Fibroblast of skin of back (primary cell): ENCODE results near the gene RNF135. TPM values are rescaled to one million over a fixed set of nuclear protein-coding genes. Genes with fewer than 3 reads are reported as not detected.
A peak's percentile ranks its signal among the peaks of the same experiment; 100 is the strongest.
"Not testable (repeated sequence)": the region's sequence is repeated elsewhere in the genome, so short reads cannot be mapped to it uniquely, and the experiment has no call there.

Experiments used
- DNase-seq: peaks from one replicate; pipeline ENCODE4 v3.0.0-alpha.2; 2013
- polyA plus RNA-seq, 2 experiments: library from polyadenylated mRNA; unstranded; fragments of 120-200 nt; gene quantifications; one replicate each; pipeline ENCODE4 v1.2.1, GENCODE V29; 2013; ENCODE audit not compliant: insufficient read length in 2 of 2

RNF135 gene
- polyA plus RNA-seq (2013, experiment 1 of 2; ENCODE audit: insufficient read length): 10.4 TPM
- polyA plus RNA-seq (2013, experiment 2 of 2; ENCODE audit: insufficient read length): 12.0 TPM

- peak; percentile 91 for DNase-seq
These were observed at the start of gene RNF135 for GRCh38 chr17:30970831-30971567. Gene RNF135 (plus strand): TSS chr17:30971039. CDS start chr17:30971074, 35 bp downstream.

DNA sequence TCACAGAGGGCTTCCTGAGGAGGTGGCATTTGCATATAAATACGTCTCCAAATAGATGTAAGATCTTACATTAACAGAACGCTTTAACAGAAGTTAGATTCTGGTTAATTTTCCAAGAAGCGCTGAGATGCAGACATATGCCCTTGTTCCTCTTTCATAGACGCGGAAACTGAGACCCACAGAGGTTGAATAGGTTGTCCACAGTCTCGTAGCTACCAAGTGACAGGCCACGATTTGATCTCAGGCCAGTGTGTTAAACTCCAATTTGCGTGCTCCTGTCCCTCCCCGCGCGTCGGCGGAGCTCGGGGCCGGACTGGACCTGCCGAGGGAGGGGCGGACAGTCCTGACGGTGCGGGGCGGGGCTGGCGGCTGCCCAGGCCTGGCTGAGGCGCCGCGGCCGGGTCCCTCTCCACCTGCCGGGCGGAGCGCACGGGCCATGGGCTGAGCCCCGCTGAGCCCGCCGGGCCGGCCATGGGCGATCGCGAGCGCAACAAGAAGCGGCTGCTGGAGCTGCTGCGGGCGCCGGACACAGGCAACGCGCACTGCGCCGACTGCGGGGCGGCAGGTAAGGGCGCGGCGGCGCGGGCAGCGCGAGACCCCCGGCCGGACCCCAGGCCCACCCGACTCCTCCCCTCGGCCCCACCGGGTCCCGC is 49.2 kb upstream of the RNF135 start, which contains the start of gene ADAP2:
TSS of gene ADAP2 (plus strand) at position 402 of the 653 bp plus-strand sequence. CDS start at position 472, 70 bp downstream.
- no peak for DNase-seq

- DNase-seq: no peak
These were observed 48.4 kb upstream of the RNF135 start for GRCh38 chr17:30922235-30923030.

- no peak for DNase-seq
These were observed 46.5 kb upstream of the RNF135 start for GRCh38 chr17:30924341-30924740.

DNA sequence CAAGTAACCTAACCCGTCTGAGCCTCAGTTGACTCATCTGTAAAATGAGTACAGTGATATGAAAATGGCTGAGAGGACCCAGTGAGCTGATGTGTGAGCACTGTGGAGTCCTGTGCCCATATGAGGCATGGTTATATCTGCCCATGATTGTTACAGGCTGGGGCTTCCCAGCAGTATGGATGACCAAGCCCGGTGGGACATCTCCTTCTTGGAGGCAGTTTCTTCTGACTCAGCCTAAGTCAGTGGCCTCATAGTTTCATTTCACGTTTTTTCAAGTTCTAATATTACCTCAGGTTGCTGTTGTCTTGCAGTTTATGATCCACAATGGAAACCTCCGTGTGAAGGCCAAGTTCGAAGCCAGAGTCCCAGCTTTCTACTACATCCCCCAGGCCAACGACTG is 44.3 kb upstream of the RNF135 start:
- DNase-seq: no peak

GRCh38 chr17:30927756-30928155 is 43.1 kb upstream of the RNF135 start:
- no peak for DNase-seq

- DNase-seq: no peak
These were observed 42.3 kb upstream of the RNF135 start for GRCh38 chr17:30928584-30928983.

- no peak for DNase-seq
These were observed 41.7 kb upstream of the RNF135 start for GRCh38 chr17:30929081-30929633.

DNA sequence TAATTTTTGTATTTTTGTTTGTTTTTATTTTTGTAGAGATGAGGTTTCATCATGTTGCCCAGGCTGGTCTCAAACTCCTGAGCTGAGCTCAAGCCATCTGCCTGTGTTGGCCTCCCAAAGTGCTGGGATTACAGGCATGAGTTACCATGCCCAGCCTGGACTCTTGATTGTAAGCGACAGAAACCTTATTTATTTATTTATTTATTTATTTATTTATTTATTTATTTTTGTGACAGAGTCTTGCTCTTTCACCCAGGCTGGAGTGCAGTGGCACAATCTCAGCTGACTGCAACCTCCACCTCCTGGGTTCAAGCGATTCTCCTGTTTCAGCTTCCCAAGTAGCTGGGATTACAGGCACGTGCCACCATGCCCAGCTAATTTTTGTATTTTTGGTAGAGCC is 41.0 kb upstream of the RNF135 start:
- DNase-seq: not testable (repeated sequence)

GRCh38 chr17:30930495-30930894 is 40.3 kb upstream of the RNF135 start:
- no peak for DNase-seq

DNA sequence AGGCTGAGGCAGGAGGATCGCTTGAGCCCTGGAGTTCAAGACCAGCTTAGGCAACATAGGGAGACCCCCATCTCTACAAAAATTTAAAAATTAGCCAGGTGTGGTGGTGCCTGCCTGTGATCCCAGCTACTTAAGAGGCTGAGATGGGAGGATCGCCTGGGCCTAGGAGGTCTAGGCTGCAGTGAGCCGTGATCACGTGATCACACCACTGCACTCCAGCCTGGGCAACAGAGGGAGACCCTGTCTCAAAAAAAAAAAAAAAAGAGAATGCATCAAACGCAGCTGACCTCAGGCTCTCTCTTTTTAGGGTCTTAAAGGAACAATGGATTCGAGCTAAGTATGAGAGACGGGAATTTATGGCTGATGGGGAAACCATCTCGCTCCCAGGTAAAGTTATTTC is 39.3 kb upstream of the RNF135 start:
- not testable (repeated sequence) for DNase-seq

- DNase-seq: no peak
These were observed 36.9 kb upstream of the RNF135 start for GRCh38 chr17:30933966-30934365.

DNA sequence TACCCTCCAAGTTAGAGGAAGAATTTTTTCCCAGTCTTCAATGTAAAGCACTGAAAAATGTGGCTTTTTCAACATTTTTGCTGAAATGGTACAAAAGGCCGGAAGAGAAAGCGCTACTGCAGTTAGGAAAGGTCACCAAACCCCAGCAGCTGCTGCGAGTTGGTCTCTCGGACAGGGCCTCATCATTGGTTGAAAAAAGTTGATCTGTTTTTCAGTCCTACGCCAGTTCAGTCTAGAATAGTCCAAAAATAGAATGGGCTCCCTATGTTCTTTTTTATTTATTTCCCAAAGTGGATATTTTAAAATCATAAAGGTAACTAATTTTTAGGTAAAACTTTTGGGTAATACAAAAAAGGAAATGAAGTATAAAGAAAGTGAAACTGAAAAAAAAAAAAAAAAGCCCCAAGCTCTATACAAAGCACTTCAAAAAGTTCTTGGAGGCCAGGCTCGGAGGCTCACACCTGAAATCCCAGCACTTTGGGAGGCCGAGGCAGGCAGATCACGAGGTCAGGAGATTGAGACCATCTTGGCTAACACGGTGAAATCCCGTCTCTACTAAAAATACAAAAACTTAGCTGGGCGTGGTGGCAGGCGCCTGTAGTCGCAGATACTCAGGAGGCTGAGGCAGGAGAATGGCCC is 31.7 kb upstream of the RNF135 start:
- DNase-seq: no peak

GRCh38 chr17:30942308-30943079 is 28.3 kb upstream of the RNF135 start:
- DNase-seq: peak; percentile 27

- no peak for DNase-seq
These were observed 23.0 kb upstream of the RNF135 start for GRCh38 chr17:30947796-30948195.

DNA sequence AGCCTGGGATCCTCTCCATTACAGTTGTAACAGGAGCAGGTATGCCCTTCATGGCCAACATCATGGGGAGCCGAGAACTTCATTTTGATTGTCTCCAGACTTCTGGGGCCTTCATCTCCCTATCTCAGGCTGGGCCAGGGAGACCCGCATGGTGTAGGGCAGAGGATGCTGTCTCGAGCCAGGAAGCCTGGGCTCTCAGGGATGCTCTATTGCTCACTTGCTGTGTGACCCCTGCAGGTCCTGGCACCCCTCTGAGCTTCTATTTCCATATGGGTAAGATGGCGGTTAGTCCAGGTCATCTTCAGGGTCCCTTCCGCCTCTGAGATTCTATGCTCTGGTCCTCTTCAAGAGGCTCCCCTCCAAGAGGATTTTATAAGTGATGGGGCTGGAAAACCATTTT is 20.6 kb upstream of the RNF135 start:
- no peak for DNase-seq

DNA sequence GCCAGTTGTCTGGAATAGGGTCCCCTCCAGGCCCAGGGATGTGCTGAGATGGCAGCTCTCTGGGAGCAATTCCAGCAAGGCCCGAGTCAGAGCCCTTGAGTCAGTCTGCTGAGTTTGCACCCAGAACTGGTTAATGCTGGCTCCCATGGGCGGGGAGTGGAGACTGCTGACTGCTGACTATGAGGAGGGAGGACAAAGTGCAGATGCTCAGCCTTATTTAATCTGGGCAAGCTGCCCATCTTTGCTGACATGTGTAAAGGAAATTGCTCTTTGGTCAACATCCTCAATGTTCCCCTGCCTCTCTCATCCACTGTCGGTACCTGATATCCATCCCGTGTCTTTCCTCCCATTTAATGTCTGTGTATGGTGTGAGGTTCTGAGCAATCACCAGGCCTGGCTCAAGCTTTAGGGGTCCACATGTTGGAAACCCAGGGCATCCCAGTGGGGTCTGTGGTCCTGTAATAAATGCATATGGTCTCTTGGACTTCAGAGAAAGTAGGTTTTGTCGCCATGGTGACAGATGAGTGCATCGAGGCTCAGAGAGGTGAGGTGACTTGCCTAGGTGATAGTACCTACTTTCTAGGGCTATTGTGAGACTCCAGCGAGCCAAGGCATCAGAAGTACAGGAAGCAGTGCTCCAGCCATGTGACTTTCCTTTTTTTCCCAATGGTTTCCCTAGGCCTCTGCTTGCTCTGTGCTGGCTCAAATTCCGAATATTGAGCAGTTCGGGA is 20.0 kb upstream of the RNF135 start:
- DNase-seq: peak; percentile 70

DNA sequence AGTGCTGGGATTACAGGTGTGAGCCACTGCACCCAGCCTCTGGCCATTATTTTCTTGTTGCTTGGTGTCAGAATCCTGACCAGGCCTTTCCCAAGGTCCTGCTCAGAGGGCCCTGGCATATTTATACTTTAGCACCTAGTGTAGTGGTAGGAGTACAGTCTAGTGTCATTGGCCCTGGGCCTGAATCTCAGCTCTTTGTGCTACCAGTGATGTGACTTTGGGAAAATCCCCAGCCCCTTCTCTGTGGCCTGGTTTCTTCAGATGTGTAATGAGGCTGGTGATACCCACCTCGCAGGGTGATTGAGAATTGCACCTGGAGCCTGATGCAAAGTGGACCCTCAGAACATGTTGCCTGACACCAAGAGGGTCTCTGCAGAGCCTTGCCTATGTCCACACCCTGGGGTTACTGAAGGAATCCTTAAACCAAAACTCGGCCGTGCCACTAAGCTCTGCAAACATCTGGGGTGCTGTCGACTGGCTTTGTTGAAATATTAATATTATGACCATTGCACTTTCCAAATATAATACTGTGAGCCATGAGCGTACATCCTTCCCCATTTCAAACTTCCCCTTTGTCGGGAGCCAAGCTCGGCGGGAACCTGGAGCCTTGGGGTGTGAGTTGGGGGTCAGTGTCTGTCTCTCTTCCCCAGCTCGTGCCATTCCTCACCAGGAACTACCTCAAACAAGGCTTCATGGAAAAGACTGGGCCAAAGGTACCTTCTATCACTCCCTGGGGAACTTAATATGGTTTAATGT is 18.0 kb upstream of the RNF135 start:
- no peak for DNase-seq

- DNase-seq: peak; percentile 54
These were observed 16.6 kb upstream of the RNF135 start for GRCh38 chr17:30954046-30954830.
